Measurements from ENCODE around the gene HTR4. TPM values are rescaled to one million over a fixed set of nuclear protein-coding genes. Genes with fewer than 3 reads are reported as not detected.

The HTR4 gene
- total and polyA plus RNA-seq, 2 donors (not counting 1 experiment from before 2014, with no cell fraction given), result not detected

GRCh38 chr5:148436029-148436428 is 218.3 kb downstream of the HTR4 start:
- peaks cover 3% of the 10 kb centered on the region for H3K36me3 ChIP-seq (ENCODE audit: control insufficient read depth, insufficient read depth, low read length)
- H3K4me2 ChIP-seq (ENCODE audit: extremely low read depth, insufficient read depth, low read length), result no peak overlapping the region
- no peaks in the 10 kb centered on the region for H3K27me3 ChIP-seq (ENCODE audit: control insufficient read depth, insufficient read depth, low read length)
- no peak overlapping the region for H2AFZ ChIP-seq (ENCODE audit: low read length)
- H3K4me3 ChIP-seq (replicated peaks in 1 of 4; ENCODE audit: control extremely low read depth in 1 of 4, insufficient read depth in 1 of 4, low read depth in 3 of 4, low read length in 4 of 4), result no peak overlapping the region
- H3K27ac ChIP-seq (ENCODE audit: insufficient read depth, low read length), result no peak overlapping the region
- H3K9me3 ChIP-seq (ENCODE audit: control insufficient read depth, insufficient read depth, low read depth, low read length), result no peaks in the 10 kb centered on the region
- no peaks in the 10 kb centered on the region for H4K20me1 ChIP-seq (ENCODE audit: control insufficient read depth, extremely low read depth, insufficient read depth, low read length)
- DNase-seq (ENCODE audit: low read depth in 2 of 2), result no peak
- H3K9ac ChIP-seq (ENCODE audit: insufficient read depth, low read length), result no peak overlapping the region
- H3K4me1 ChIP-seq (ENCODE audit: control insufficient read depth, extremely low read depth, insufficient read depth, low read length), result no peaks in the 10 kb centered on the region
- TF ChIP-seq EZH2 (IDR thresholded peaks at IDR 0.05; ENCODE audit: low read length, missing control alignments) (no peak), CTCF (conservative IDR thresholded peaks at IDR 0.05 in 1 of 2, IDR thresholded peaks at IDR 0.05 in 1 of 2; ENCODE audit: low read depth in 1 of 2, low read length in 2 of 2) (no peak)
- no peaks in the 10 kb centered on the region for H3K79me2 ChIP-seq (ENCODE audit: control insufficient read depth, insufficient read depth, low read length)

- DNase-seq (ENCODE audit: low read depth in 2 of 2), result no peak
- H3K79me2 ChIP-seq (ENCODE audit: control insufficient read depth, insufficient read depth, low read length), result no peaks in the 10 kb centered on the region
- TF ChIP-seq EZH2 (IDR thresholded peaks at IDR 0.05; ENCODE audit: low read length, missing control alignments), result no peak
- H3K9ac ChIP-seq (ENCODE audit: insufficient read depth, low read length), result no peak overlapping the region
- H3K4me3 ChIP-seq (replicated peaks in 1 of 4; ENCODE audit: control extremely low read depth in 1 of 4, insufficient read depth in 1 of 4, low read depth in 3 of 4, low read length in 4 of 4), result no peak overlapping the region
- no peak overlapping the region for H3K27ac ChIP-seq (ENCODE audit: insufficient read depth, low read length)
- no peaks in the 10 kb centered on the region for H3K4me1 ChIP-seq (ENCODE audit: control insufficient read depth, extremely low read depth, insufficient read depth, low read length)
- H3K36me3 ChIP-seq (ENCODE audit: control insufficient read depth, insufficient read depth, low read length), result peaks cover 1% of the 10 kb centered on the region
- H3K9me3 ChIP-seq (ENCODE audit: control insufficient read depth, insufficient read depth, low read depth, low read length), result no peaks in the 10 kb centered on the region
- no peak overlapping the region for H3K4me2 ChIP-seq (ENCODE audit: extremely low read depth, insufficient read depth, low read length)
- H3K27me3 ChIP-seq (ENCODE audit: control insufficient read depth, insufficient read depth, low read length), result no peaks in the 10 kb centered on the region
- no peaks in the 10 kb centered on the region for H4K20me1 ChIP-seq (ENCODE audit: control insufficient read depth, extremely low read depth, insufficient read depth, low read length)
- H2AFZ ChIP-seq (ENCODE audit: low read length), result no peak overlapping the region
These were observed 220.5 kb downstream of the HTR4 start for GRCh38 chr5:148433826-148434225.

Other genes starting within 250 kb of the HTR4 start
- 1.0 and 4.5 TPM in 2 replicates for gene ADRB2, start 172.1 kb upstream of the HTR4 start, total RNA-seq
- gene ADRB2, start 172.1 kb upstream of the HTR4 start, polyA plus RNA-seq, result 0.60 and 2.9 TPM in 2 replicates